Nasal cavity respiratory epithelium epithelial cell of viscerocranial mucosa (primary cell): ENCODE results near the gene TUT4. TPM values are rescaled to one million over a fixed set of nuclear protein-coding genes. Genes with fewer than 3 reads are reported as not detected.

Source experiments
- total RNA-seq: library from RNA; depleted of rRNA; stranded (reverse); fragments of >200 nt; gene quantifications from 2 replicates; pipeline ENCODE4 v1.2.3, GENCODE V29; 2014

The TUT4 gene, protein sequence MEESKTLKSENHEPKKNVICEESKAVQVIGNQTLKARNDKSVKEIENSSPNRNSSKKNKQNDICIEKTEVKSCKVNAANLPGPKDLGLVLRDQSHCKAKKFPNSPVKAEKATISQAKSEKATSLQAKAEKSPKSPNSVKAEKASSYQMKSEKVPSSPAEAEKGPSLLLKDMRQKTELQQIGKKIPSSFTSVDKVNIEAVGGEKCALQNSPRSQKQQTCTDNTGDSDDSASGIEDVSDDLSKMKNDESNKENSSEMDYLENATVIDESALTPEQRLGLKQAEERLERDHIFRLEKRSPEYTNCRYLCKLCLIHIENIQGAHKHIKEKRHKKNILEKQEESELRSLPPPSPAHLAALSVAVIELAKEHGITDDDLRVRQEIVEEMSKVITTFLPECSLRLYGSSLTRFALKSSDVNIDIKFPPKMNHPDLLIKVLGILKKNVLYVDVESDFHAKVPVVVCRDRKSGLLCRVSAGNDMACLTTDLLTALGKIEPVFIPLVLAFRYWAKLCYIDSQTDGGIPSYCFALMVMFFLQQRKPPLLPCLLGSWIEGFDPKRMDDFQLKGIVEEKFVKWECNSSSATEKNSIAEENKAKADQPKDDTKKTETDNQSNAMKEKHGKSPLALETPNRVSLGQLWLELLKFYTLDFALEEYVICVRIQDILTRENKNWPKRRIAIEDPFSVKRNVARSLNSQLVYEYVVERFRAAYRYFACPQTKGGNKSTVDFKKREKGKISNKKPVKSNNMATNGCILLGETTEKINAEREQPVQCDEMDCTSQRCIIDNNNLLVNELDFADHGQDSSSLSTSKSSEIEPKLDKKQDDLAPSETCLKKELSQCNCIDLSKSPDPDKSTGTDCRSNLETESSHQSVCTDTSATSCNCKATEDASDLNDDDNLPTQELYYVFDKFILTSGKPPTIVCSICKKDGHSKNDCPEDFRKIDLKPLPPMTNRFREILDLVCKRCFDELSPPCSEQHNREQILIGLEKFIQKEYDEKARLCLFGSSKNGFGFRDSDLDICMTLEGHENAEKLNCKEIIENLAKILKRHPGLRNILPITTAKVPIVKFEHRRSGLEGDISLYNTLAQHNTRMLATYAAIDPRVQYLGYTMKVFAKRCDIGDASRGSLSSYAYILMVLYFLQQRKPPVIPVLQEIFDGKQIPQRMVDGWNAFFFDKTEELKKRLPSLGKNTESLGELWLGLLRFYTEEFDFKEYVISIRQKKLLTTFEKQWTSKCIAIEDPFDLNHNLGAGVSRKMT (N-terminal part only)
- total RNA-seq = 27.0 and 51.5 TPM in 2 replicates

DNA sequence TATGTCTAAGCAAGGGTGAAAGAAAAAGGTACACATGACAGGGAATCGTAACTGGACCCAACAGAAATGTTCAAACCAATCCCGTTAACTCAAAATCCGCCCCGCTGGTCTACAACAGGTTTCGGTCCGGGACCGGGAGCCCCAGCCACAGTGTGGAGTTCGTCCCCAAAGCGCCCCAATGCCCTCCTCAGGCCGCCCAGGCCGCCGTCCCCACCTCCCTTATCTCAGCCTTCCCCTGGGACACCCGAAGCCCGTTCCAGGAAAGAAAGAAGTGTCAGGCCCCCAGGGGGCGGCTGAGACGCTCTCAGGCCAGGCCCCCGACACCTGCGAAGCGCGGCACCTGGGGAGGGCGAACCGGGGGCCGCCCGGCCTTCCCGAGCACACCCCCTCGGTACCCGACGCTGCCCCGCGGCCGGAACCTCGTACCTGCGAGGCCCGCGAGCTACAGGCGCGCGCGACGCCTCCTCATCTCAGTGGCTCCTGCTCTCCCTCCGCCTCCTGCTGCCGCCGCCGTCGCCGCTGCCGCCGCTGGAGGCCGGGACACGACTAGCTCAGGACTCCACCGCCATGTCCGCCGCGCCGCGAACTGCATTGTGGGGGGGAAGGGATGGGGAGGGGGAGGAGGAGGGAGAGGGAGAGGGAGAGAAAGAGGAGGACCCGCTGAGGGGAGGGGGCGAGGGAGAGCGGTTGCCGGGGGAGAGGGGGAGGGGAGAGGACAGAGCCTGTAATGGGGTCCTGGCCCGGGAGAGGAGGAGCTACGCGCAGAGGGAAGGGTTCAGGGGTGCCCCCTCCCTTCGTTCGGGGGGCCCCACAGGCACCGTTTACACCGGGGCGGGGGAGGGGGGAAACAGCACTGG is at the start of gene TUT4:
Gene TUT4, minus strand, starts transcription at position 588 of the 857 bp plus-strand sequence. CDS start 26,812 bp downstream, outside the sequence.

DNA sequence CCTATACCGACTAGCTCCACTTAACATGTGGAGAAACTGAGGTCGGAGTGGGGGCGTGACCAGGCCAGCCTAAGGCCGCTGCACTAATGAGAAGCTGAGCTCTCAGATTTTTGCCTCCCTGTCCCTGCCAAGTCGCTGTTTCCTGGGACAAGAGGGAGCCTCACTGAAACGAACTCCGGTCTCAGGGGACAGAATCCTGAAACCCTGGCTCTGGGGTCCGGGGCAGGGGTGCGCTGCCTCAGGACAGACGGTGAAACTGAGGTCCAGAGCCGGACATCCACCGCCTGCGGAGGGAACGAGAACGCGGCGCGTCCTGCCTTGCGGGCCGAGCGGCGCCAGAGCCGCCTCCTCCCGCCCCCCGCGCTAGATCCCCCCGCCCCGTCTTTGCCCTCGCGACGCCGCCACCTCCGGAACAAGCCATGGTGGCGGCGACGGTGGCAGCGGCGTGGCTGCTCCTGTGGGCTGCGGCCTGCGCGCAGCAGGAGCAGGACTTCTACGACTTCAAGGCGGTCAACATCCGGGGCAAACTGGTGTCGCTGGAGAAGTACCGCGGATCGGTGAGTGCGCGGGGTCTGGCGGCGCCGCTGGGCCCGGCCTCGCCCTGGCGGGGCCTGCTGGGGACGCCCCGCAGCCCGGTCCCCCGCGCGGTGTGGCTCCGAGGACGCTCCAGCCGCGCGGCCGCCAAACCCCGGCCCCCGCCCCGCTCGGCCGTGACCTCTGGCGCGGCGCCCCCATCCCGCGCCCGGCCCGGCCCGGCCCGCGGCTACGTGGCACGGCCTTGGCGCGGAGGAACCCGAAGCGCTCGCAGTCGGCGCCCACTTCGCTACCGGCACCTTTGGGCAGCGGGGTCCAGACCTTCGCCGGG is 49.3 kb upstream of the TUT4 start, which contains the start of gene GPX7:
Gene GPX7, plus strand, starts transcription at position 381 of the 865 bp plus-strand sequence. Its CDS starts 39 bp downstream, at position 420.

DNA sequence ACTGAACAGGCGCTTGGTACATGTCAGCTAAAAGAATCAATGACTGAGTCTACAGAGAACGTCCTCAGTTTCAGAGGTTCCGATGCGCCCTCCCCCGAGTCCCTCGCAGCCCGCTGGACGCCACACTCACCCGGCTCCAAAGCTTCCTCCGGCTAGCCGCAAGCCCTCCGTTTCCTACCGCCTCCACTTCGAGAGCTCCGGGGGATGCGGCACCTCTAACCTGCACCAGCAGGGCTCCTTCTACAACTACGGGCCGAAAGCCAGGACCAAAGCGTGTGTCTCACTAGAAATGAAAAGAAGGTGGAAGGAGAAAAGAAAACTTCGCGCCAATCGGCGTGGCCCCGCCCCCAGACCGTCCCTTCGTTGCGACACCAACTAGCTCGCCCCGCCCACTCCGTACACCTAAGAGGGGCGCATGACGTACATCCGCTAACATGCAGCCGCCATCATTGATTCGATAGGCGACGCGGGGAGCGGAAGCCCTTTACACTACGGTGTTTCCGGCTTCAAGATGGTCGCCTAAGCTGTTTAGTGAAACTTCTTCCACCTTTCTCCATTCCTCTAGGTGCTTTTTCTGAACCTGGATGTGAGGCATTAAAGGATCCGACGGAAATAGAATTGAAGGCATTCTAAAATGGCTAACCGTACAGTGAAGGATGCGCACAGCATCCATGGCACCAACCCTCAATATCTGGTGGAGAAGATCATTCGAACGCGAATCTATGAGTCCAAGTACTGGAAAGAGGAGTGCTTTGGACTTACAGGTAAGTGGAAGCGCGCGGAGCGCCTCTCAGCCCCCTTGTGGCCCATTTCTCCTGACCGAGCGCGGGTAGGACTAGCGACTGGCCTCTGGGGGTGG is 148.5 kb downstream of the TUT4 start, which contains the start of the genes ORC1 and PRPF38A:
Gene ORC1, minus strand, starts transcription at position 308 of the 859 bp plus-strand sequence. CDS start 2,200 bp downstream, outside the sequence.
Gene PRPF38A, plus strand, starts transcription at position 487 of the 859 bp plus-strand sequence. Its CDS starts 148 bp downstream, at position 635.

Other genes with a start within 250 kb of the TUT4 start
- gene CC2D1B, start 186.9 kb downstream of the TUT4 start, total RNA-seq = 27.0 and 27.8 TPM in 2 replicates
- 0.14 and 0.34 TPM in 2 replicates for gene ORC1, start 148.7 kb downstream of the TUT4 start, total RNA-seq
- gene PRPF38A, start 148.5 kb downstream of the TUT4 start, total RNA-seq = 9.6 and 11.5 TPM in 2 replicates
- gene GPX7, start 49.3 kb upstream of the TUT4 start, total RNA-seq = 2.0 and 2.7 TPM in 2 replicates
- 0.14 TPM in 1 of 2 replicates, not detected in the other for gene SHISAL2A, start 80.1 kb upstream of the TUT4 start, total RNA-seq
- gene COA7, start 145.3 kb upstream of the TUT4 start, total RNA-seq = 18.5 and 26.9 TPM in 2 replicates
- gene ZYG11B, start 173.4 kb upstream of the TUT4 start, total RNA-seq = 27.6 and 30.8 TPM in 2 replicates